ENCODE data around the gene KCNK10.

KCNK10 gene

DNA sequence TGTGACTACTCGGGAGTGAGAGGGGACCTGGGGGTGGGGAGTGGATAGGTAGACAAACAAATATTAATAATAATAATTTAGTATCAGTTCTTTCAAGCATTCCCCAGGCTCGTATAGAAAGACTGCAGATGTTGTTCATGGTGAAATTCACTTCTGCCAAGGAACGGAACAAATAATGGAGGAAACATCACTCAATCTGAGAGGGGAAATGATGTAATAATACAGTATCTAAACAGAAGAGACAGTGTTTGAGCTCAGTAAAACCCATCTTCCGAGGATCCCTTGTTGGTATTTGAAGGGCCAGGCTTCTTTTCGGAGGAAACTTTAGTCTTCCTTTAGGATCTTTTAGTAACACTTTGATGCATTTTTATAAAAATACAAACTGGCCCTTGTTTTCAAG lies 114.2 kb downstream of the KCNK10 start:
- DNase-seq (ENCODE audit: low read depth in 1 of 2, low spot score in 1 of 2): no peak
- no peak overlapping the region for H3K27ac ChIP-seq (replicated peaks)
- TF ChIP-seq, protein P1, sequence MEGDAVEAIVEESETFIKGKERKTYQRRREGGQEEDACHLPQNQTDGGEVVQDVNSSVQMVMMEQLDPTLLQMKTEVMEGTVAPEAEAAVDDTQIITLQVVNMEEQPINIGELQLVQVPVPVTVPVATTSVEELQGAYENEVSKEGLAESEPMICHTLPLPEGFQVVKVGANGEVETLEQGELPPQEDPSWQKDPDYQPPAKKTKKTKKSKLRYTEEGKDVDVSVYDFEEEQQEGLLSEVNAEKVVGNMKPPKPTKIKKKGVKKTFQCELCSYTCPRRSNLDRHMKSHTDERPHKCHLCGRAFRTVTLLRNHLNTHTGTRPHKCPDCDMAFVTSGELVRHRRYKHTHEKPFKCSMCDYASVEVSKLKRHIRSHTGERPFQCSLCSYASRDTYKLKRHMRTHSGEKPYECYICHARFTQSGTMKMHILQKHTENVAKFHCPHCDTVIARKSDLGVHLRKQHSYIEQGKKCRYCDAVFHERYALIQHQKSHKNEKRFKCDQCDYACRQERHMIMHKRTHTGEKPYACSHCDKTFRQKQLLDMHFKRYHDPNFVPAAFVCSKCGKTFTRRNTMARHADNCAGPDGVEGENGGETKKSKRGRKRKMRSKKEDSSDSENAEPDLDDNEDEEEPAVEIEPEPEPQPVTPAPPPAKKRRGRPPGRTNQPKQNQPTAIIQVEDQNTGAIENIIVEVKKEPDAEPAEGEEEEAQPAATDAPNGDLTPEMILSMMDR (IDR thresholded peaks at IDR 0.05; ENCODE audit: insufficient read depth, low read length): no peak
- TF ChIP-seq POLR2AphosphoS5 (IDR thresholded peaks at IDR 0.05; ENCODE audit: low read depth): no peak
- TF ChIP-seq, protein P2, sequence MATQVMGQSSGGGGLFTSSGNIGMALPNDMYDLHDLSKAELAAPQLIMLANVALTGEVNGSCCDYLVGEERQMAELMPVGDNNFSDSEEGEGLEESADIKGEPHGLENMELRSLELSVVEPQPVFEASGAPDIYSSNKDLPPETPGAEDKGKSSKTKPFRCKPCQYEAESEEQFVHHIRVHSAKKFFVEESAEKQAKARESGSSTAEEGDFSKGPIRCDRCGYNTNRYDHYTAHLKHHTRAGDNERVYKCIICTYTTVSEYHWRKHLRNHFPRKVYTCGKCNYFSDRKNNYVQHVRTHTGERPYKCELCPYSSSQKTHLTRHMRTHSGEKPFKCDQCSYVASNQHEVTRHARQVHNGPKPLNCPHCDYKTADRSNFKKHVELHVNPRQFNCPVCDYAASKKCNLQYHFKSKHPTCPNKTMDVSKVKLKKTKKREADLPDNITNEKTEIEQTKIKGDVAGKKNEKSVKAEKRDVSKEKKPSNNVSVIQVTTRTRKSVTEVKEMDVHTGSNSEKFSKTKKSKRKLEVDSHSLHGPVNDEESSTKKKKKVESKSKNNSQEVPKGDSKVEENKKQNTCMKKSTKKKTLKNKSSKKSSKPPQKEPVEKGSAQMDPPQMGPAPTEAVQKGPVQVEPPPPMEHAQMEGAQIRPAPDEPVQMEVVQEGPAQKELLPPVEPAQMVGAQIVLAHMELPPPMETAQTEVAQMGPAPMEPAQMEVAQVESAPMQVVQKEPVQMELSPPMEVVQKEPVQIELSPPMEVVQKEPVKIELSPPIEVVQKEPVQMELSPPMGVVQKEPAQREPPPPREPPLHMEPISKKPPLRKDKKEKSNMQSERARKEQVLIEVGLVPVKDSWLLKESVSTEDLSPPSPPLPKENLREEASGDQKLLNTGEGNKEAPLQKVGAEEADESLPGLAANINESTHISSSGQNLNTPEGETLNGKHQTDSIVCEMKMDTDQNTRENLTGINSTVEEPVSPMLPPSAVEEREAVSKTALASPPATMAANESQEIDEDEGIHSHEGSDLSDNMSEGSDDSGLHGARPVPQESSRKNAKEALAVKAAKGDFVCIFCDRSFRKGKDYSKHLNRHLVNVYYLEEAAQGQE (IDR thresholded peaks at IDR 0.05; ENCODE audit: insufficient replicate concordance, low read depth): no peak
- TF ChIP-seq SPI1 (IDR thresholded peaks at IDR 0.05; ENCODE audit: borderline replicate concordance, low read depth): no peak
- TF ChIP-seq GABPA (IDR thresholded peaks at IDR 0.05; ENCODE audit: low read depth): no peak
- no peaks in the 10 kb centered on the region for H3K27me3 ChIP-seq (ENCODE audit: insufficient read depth, poor library complexity, severe bottlenecking)
- H3K4me3 ChIP-seq (replicated peaks; ENCODE audit: insufficient read depth, low read length): no peak overlapping the region

GRCh38 chr14:88204221-88204620 lies 118.8 kb downstream of the KCNK10 start:
- no peak for TF ChIP-seq POLR2AphosphoS5 (IDR thresholded peaks at IDR 0.05; ENCODE audit: low read depth)
- TF ChIP-seq SPI1 (IDR thresholded peaks at IDR 0.05; ENCODE audit: borderline replicate concordance, low read depth): no peak
- TF ChIP-seq, protein P1 (IDR thresholded peaks at IDR 0.05; ENCODE audit: insufficient read depth, low read length): no peak
- TF ChIP-seq, protein P2 (IDR thresholded peaks at IDR 0.05; ENCODE audit: insufficient replicate concordance, low read depth): no peak
- TF ChIP-seq GABPA (IDR thresholded peaks at IDR 0.05; ENCODE audit: low read depth): no peak
- Histone ChIP-seq H3K27me3 (ENCODE audit: insufficient read depth, poor library complexity, severe bottlenecking) (no peaks in the 10 kb centered on the region), H3K27ac (replicated peaks) (no peak overlapping the region), H3K4me3 (replicated peaks; ENCODE audit: insufficient read depth, low read length) (no peak overlapping the region)
- no peak for DNase-seq (ENCODE audit: low read depth in 1 of 2, low spot score in 1 of 2)

DNA sequence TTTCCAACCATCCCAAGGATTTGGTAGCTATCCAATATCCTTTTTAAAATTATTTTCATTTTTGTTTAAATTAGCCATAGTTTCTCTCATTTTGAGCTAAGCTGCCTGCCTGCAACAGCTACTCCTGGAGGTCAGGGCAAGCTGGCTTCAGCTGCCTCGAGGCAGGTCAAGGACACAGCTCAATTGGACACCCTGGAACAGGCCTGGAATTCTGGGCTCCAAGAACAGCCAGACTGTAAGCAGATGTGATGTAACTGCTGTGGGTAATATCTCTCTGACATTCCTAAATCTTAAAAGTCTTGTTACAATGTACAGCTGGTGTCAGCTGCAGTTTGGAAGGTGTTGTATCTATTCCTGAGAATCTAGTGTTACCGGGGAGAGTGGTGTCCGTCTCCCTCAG lies 119.8 kb downstream of the KCNK10 start:
- DNase-seq (ENCODE audit: low read depth in 1 of 2, low spot score in 1 of 2): no peak
- TF ChIP-seq, protein P2 (IDR thresholded peaks at IDR 0.05; ENCODE audit: insufficient replicate concordance, low read depth): no peak
- TF ChIP-seq SPI1 (IDR thresholded peaks at IDR 0.05; ENCODE audit: borderline replicate concordance, low read depth): no peak
- no peak for TF ChIP-seq POLR2AphosphoS5 (IDR thresholded peaks at IDR 0.05; ENCODE audit: low read depth)
- TF ChIP-seq, protein P1 (IDR thresholded peaks at IDR 0.05; ENCODE audit: insufficient read depth, low read length): no peak
- no peak overlapping the region for H3K27ac ChIP-seq (replicated peaks)
- H3K4me3 ChIP-seq (replicated peaks; ENCODE audit: insufficient read depth, low read length): no peak overlapping the region
- no peaks in the 10 kb centered on the region for H3K27me3 ChIP-seq (ENCODE audit: insufficient read depth, poor library complexity, severe bottlenecking)

All from HL-60 (cell line).